NT2/D1 (cell line): Measurements from ENCODE around the gene EEF1A1.

Experiments
- SUZ12 ChIP-seq: IDR thresholded peaks from 2 replicates; pipeline ENCODE4 v1.6.1; 2011; ENCODE audit not compliant: insufficient read length, insufficient read depth; ENCODE audit errors: extremely low read depth
- YY1 ChIP-seq: IDR thresholded peaks from 2 replicates; pipeline ENCODE4 v1.6.1; 2011; ENCODE audit not compliant: insufficient read length, insufficient read depth
- ZNF274 ChIP-seq: IDR thresholded peaks from 2 replicates; pipeline ENCODE4 v1.6.1; 2011; ENCODE audit warnings: mild to moderate bottlenecking, low read depth, low read length

DNA sequence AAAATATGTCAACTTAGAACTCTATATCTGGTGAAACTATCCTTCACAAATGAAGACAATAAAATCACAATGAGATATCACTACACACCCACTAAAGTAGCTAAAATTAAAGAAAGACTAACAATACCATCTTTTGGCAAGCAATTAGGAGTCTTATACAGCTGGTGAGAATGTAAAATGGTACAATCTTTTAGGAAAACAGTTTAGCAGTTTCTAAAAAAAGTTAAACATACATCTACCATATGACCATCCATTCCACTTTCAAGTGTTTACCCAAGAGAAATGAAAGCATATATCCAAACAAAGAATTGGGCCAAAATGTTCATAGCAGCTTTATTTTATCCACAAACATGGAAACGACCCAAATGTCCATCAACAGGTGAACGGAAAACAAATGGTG is 13.8 kb upstream of the EEF1A1 start:
- TF ChIP-seq YY1: no peak
- TF ChIP-seq ZNF274: no peak
- no peak for TF ChIP-seq SUZ12
